ENCODE measurements around the gene PRSS27.
"Not testable (repeated sequence)": the region's sequence is repeated elsewhere in the genome, so short reads cannot be mapped to it uniquely, and the experiment has no call there.

PRSS27 gene

GRCh38 chr16:2679902-2680301 lies 40.1 kb downstream of the PRSS27 start:
- not testable (repeated sequence) for H2BK5ac ChIP-seq (ENCODE audit: low read length); H3K27ac ChIP-seq (replicated peaks; ENCODE audit: low read length); H3K18ac ChIP-seq (ENCODE audit: low read length); DNase-seq (ENCODE audit: low spot score); H3K23ac ChIP-seq (ENCODE audit: low read depth, low read length, poor library complexity); H3K4me3 ChIP-seq (ENCODE audit: low read length in 2 of 2); H3K4me1 ChIP-seq (ENCODE audit: control insufficient read depth in 2 of 2, insufficient read depth in 1 of 2, low read depth in 1 of 2, low read length in 2 of 2); H4K91ac ChIP-seq (ENCODE audit: low read depth, low read length, poor library complexity); H3K4ac ChIP-seq (ENCODE audit: low read length); H3K14ac ChIP-seq (ENCODE audit: low read length); H4K8ac ChIP-seq (ENCODE audit: low read depth, low read length); H2AFZ ChIP-seq (ENCODE audit: low read length); H3K27me3 ChIP-seq (ENCODE audit: control insufficient read depth in 3 of 3, insufficient read depth in 3 of 3, low read depth in 1 of 3, low read length in 3 of 3); H3K79me1 ChIP-seq (ENCODE audit: low read depth, low read length); H3K4me2 ChIP-seq (ENCODE audit: insufficient read depth, low read length, poor library complexity, severe bottlenecking); H3K36me3 ChIP-seq (replicated peaks in 1 of 2; ENCODE audit: control insufficient read depth in 2 of 2, insufficient read depth in 2 of 2, low read length in 2 of 2); H3K9me3 ChIP-seq (replicated peaks in 1 of 2; ENCODE audit: control insufficient read depth in 2 of 2, insufficient read depth in 1 of 2, low read depth in 1 of 2, low read length in 2 of 2); H2BK12ac ChIP-seq (ENCODE audit: low read length); H2AK5ac ChIP-seq (ENCODE audit: low read depth, low read length); H2BK15ac ChIP-seq (ENCODE audit: low read length); H2BK120ac ChIP-seq (ENCODE audit: low read depth, low read length); H3K9ac ChIP-seq (ENCODE audit: low read depth, low read length, poor library complexity)
- WGBS, 2 donors (ENCODE audit: extremely low coverage in 2 of 2, insufficient read length in 2 of 2, insufficient replicate concordance in 1 of 2): no CpG with 5 or more reads among the region's 4 CpGs

- not testable (repeated sequence) for H4K91ac ChIP-seq (ENCODE audit: low read depth, low read length, poor library complexity); H3K4ac ChIP-seq (ENCODE audit: low read length); H3K27me3 ChIP-seq (ENCODE audit: control insufficient read depth in 3 of 3, insufficient read depth in 3 of 3, low read depth in 1 of 3, low read length in 3 of 3); H2BK15ac ChIP-seq (ENCODE audit: low read length); H3K36me3 ChIP-seq (replicated peaks in 1 of 2; ENCODE audit: control insufficient read depth in 2 of 2, insufficient read depth in 2 of 2, low read length in 2 of 2); H3K79me1 ChIP-seq (ENCODE audit: low read depth, low read length); H4K8ac ChIP-seq (ENCODE audit: low read depth, low read length); H2AFZ ChIP-seq (ENCODE audit: low read length); H2BK120ac ChIP-seq (ENCODE audit: low read depth, low read length); H3K27ac ChIP-seq (replicated peaks; ENCODE audit: low read length); H2BK12ac ChIP-seq (ENCODE audit: low read length); DNase-seq (ENCODE audit: low spot score); H3K4me2 ChIP-seq (ENCODE audit: insufficient read depth, low read length, poor library complexity, severe bottlenecking); H3K4me3 ChIP-seq (ENCODE audit: low read length in 2 of 2); H3K9me3 ChIP-seq (replicated peaks in 1 of 2; ENCODE audit: control insufficient read depth in 2 of 2, insufficient read depth in 1 of 2, low read depth in 1 of 2, low read length in 2 of 2); H3K4me1 ChIP-seq (ENCODE audit: control insufficient read depth in 2 of 2, insufficient read depth in 1 of 2, low read depth in 1 of 2, low read length in 2 of 2); H3K23ac ChIP-seq (ENCODE audit: low read depth, low read length, poor library complexity); H3K9ac ChIP-seq (ENCODE audit: low read depth, low read length, poor library complexity); H2AK5ac ChIP-seq (ENCODE audit: low read depth, low read length); H2BK5ac ChIP-seq (ENCODE audit: low read length); H3K14ac ChIP-seq (ENCODE audit: low read length); H3K18ac ChIP-seq (ENCODE audit: low read length)
- WGBS, 2 donors (ENCODE audit: extremely low coverage in 2 of 2, insufficient read length in 2 of 2, insufficient replicate concordance in 1 of 2): no CpG with 5 or more reads among the region's 23 CpGs
Observed at GRCh38 chr16:2678206-2678965, 41.6 kb downstream of the PRSS27 start.

GRCh38 chr16:2676937-2677336 lies 43.1 kb downstream of the PRSS27 start:
- H3K27ac ChIP-seq (replicated peaks; ENCODE audit: low read length); H3K27me3 ChIP-seq (ENCODE audit: control insufficient read depth in 3 of 3, insufficient read depth in 3 of 3, low read depth in 1 of 3, low read length in 3 of 3); H3K36me3 ChIP-seq (replicated peaks in 1 of 2; ENCODE audit: control insufficient read depth in 2 of 2, insufficient read depth in 2 of 2, low read length in 2 of 2); H3K4me1 ChIP-seq (ENCODE audit: control insufficient read depth in 2 of 2, insufficient read depth in 1 of 2, low read depth in 1 of 2, low read length in 2 of 2); H3K9me3 ChIP-seq (replicated peaks in 1 of 2; ENCODE audit: control insufficient read depth in 2 of 2, insufficient read depth in 1 of 2, low read depth in 1 of 2, low read length in 2 of 2); H3K23ac ChIP-seq (ENCODE audit: low read depth, low read length, poor library complexity); H2BK120ac ChIP-seq (ENCODE audit: low read depth, low read length); H3K9ac ChIP-seq (ENCODE audit: low read depth, low read length, poor library complexity); H3K14ac ChIP-seq (ENCODE audit: low read length); H2AFZ ChIP-seq (ENCODE audit: low read length); H3K18ac ChIP-seq (ENCODE audit: low read length); H2BK15ac ChIP-seq (ENCODE audit: low read length); H2BK5ac ChIP-seq (ENCODE audit: low read length); H3K4me2 ChIP-seq (ENCODE audit: insufficient read depth, low read length, poor library complexity, severe bottlenecking); H3K4ac ChIP-seq (ENCODE audit: low read length); H2AK5ac ChIP-seq (ENCODE audit: low read depth, low read length); DNase-seq (ENCODE audit: low spot score); H3K79me1 ChIP-seq (ENCODE audit: low read depth, low read length); H2BK12ac ChIP-seq (ENCODE audit: low read length); H4K8ac ChIP-seq (ENCODE audit: low read depth, low read length); H4K91ac ChIP-seq (ENCODE audit: low read depth, low read length, poor library complexity); H3K4me3 ChIP-seq (ENCODE audit: low read length in 2 of 2): not testable (repeated sequence)
- WGBS, 2 donors (ENCODE audit: extremely low coverage in 2 of 2, insufficient read length in 2 of 2, insufficient replicate concordance in 1 of 2): no CpG with 5 or more reads among the region's 3 CpGs

- WGBS, 2 donors (ENCODE audit: extremely low coverage in 2 of 2, insufficient read length in 2 of 2, insufficient replicate concordance in 1 of 2): no CpG with 5 or more reads among the region's 16 CpGs
- Histone ChIP-seq H3K9ac (ENCODE audit: low read depth, low read length, poor library complexity) (no peak overlapping the region), H3K23ac (ENCODE audit: low read depth, low read length, poor library complexity) (no peak overlapping the region), H3K4me1 (ENCODE audit: control insufficient read depth in 2 of 2, insufficient read depth in 1 of 2, low read depth in 1 of 2, low read length in 2 of 2) (peaks cover 0 to 5% of the 10 kb centered on the region in 2 donors), H3K9me3 (replicated peaks in 1 of 2; ENCODE audit: control insufficient read depth in 2 of 2, insufficient read depth in 1 of 2, low read depth in 1 of 2, low read length in 2 of 2) (no peaks in the 10 kb centered on the region), H2AK5ac (ENCODE audit: low read depth, low read length) (no peak overlapping the region), H3K4me3 (ENCODE audit: low read length in 2 of 2) (no peak overlapping the region), H4K91ac (ENCODE audit: low read depth, low read length, poor library complexity) (no peak overlapping the region), H3K18ac (ENCODE audit: low read length) (no peak overlapping the region), H3K36me3 (replicated peaks in 1 of 2; ENCODE audit: control insufficient read depth in 2 of 2, insufficient read depth in 2 of 2, low read length in 2 of 2) (peaks cover 0 to 5% of the 10 kb centered on the region in 2 donors), H3K14ac (ENCODE audit: low read length) (no peak overlapping the region), H4K8ac (ENCODE audit: low read depth, low read length) (no peak overlapping the region), H2AFZ (ENCODE audit: low read length) (no peak overlapping the region), H3K79me1 (ENCODE audit: low read depth, low read length) (no peaks in the 10 kb centered on the region), H3K27ac (replicated peaks; ENCODE audit: low read length) (no peak overlapping the region), H3K27me3 (ENCODE audit: control insufficient read depth in 3 of 3, insufficient read depth in 3 of 3, low read depth in 1 of 3, low read length in 3 of 3) (no peaks in the 10 kb centered on the region), H2BK12ac (ENCODE audit: low read length) (no peak overlapping the region), H2BK5ac (ENCODE audit: low read length) (no peak overlapping the region), H3K4ac (ENCODE audit: low read length) (no peak overlapping the region), H2BK120ac (ENCODE audit: low read depth, low read length) (no peak overlapping the region), H2BK15ac (ENCODE audit: low read length) (no peak overlapping the region), H3K4me2 (ENCODE audit: insufficient read depth, low read length, poor library complexity, severe bottlenecking) (no peak overlapping the region)
- DNase-seq (ENCODE audit: low spot score): no peak
Observed at GRCh38 chr16:2675714-2676113, 44.3 kb downstream of the PRSS27 start.
